IMR-90 (cell line): ENCODE measurements around the gene DDX20. TPM values are rescaled to one million over a fixed set of nuclear protein-coding genes. Genes with fewer than 3 reads are reported as not detected.
A peak's percentile ranks its signal among the peaks of the same experiment; 100 is the strongest.

Experiments used
- BHLHE40 ChIP-seq: fragments of 150-350 bp; IDR thresholded peaks from 2 replicates; pipeline ENCODE4 v1.6.1; 2016; ENCODE audit warnings: mild to moderate bottlenecking, low read depth, low read length
- CEBPB ChIP-seq: IDR thresholded peaks from 2 replicates; pipeline ENCODE4 v1.6.1; 2012; ENCODE audit warnings: low read depth, low read length, improper control_type of control experiment
- MAFK ChIP-seq: IDR thresholded peaks from 2 replicates; pipeline ENCODE4 v1.6.1; 2012; ENCODE audit warnings: low read depth, low read length, improper control_type of control experiment
- MXI1 ChIP-seq: IDR thresholded peaks from 2 replicates; pipeline ENCODE4 v1.6.1; 2012; ENCODE audit warnings: low read depth, mild to moderate bottlenecking, low read length, moderate library complexity, borderline replicate concordance
- POLR2A ChIP-seq: IDR thresholded peaks from 2 replicates; pipeline ENCODE4 v1.6.1; 2012; ENCODE audit warnings: mild to moderate bottlenecking, low read depth, low read length
- SMC3 ChIP-seq: fragments of 150-350 bp; IDR thresholded peaks from 2 replicates; pipeline ENCODE4 v1.6.1; 2016; ENCODE audit warnings: low read depth, mild to moderate bottlenecking, antibody characterized with exemption, low read length, moderate library complexity
- polyA plus RNA-seq, 3 experiments: library from polyadenylated mRNA; depleted of rRNA; stranded (reverse); fragments of >200 nt; gene quantifications; 2 replicates each; pipeline ENCODE4 v1.2.3, GENCODE V29; 2012; ENCODE audit warnings: low replicate concordance in 1 of 3
- total RNA-seq: library from RNA; depleted of rRNA; stranded (reverse); fragments of >200 nt; gene quantifications from 2 replicates; pipeline ENCODE4 v1.2.3, GENCODE V29; 2012
- TF ChIP-seq, protein P1 (sequence below): conservative IDR thresholded peaks from 2 replicates; pipeline ENCODE4 v1.5.1; 2012; ENCODE audit warnings: mild to moderate bottlenecking, low read depth, low read length, improper control_type of control experiment

The DDX20 gene
- total and polyA plus RNA-seq, 2 of the 4 experiments (the other 2 are of a cell fraction) = 5.7 to 10.9 TPM

DNA sequence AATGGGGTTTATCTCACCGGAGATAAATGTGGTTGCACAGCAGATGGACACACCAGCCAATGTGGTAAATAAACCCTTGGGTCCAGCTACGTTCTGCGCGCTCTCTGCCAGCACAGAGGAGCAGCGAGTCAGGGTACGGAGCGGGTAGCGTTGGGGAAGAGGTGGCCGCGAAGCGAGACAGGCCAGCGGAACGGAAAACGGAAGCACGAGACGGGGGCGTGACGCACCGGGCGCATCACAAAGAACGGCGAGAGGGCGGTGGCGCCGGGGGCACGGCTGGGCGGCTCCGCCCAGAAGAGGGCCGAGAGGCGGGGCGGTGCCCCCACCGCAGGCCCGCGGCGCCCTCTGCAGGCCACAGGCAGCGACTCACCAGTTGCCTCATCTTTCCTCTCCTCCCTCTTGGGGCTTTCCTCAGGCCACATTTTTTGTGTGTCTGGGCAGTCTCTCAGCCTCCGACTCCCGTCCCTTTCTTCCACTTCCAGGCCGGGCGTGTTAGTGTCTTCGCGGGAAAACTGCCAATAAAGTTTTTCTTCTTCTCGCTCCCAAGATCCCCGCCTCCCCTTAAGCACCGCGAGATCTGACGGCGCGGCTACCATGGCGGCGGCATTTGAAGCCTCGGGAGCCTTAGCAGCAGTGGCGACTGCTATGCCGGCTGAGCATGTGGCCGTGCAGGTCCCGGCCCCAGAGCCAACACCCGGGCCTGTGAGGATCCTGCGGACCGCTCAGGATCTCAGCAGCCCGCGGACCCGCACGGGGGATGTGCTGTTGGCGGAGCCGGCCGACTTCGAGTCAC, at the start of gene DDX20 (continued):
- TF ChIP-seq, protein P1, sequence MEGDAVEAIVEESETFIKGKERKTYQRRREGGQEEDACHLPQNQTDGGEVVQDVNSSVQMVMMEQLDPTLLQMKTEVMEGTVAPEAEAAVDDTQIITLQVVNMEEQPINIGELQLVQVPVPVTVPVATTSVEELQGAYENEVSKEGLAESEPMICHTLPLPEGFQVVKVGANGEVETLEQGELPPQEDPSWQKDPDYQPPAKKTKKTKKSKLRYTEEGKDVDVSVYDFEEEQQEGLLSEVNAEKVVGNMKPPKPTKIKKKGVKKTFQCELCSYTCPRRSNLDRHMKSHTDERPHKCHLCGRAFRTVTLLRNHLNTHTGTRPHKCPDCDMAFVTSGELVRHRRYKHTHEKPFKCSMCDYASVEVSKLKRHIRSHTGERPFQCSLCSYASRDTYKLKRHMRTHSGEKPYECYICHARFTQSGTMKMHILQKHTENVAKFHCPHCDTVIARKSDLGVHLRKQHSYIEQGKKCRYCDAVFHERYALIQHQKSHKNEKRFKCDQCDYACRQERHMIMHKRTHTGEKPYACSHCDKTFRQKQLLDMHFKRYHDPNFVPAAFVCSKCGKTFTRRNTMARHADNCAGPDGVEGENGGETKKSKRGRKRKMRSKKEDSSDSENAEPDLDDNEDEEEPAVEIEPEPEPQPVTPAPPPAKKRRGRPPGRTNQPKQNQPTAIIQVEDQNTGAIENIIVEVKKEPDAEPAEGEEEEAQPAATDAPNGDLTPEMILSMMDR = peak; percentile 97
- no peak for TF ChIP-seq MAFK
- peak; percentile 72 for TF ChIP-seq SMC3
- TF ChIP-seq POLR2A = peak; percentile 87; the same call in 1 of the 2 replicates
- TF ChIP-seq BHLHE40 = peak; percentile 93
- TF ChIP-seq MXI1 = peak; percentile 99
- TF ChIP-seq CEBPB = peak; percentile 87
